Fibroblast of lung (primary cell): Measurements from ENCODE around the gene KCNJ4. TPM values are rescaled to one million over a fixed set of nuclear protein-coding genes. Genes with fewer than 3 reads are reported as not detected.

Experiments
- DNase-seq, 2 donors: peaks; one replicate each; pipeline versions ENCODE4 v3.0.0 to v3.0.0-alpha.2; 2010; ENCODE audit warnings: low read depth in 2 of 2
- H2AFZ ChIP-seq: 2 replicates; pipeline ENCODE4 v1.5.1; 2012; ENCODE audit warnings: low read length, control low read depth, inconsistent platforms
- H3K27ac ChIP-seq: 2 replicates; pipeline ENCODE4 v1.5.1; 2011; ENCODE audit warnings: low read length, control low read depth; ENCODE audit not compliant: insufficient read depth
- H3K27me3 ChIP-seq: 2 replicates; pipeline ENCODE4 v1.5.1; 2011; ENCODE audit warnings: mild to moderate bottlenecking, low read length; ENCODE audit not compliant: control insufficient read depth, insufficient read depth
- H3K36me3 ChIP-seq: 2 replicates; pipeline ENCODE4 v1.5.1; 2011; ENCODE audit warnings: low read length; ENCODE audit not compliant: control insufficient read depth, insufficient read depth
- H3K4me1 ChIP-seq: 2 replicates; pipeline ENCODE4 v1.5.1; 2011; ENCODE audit warnings: low read length; ENCODE audit not compliant: control insufficient read depth, insufficient read depth; ENCODE audit errors: extremely low read depth
- H3K4me2 ChIP-seq: 2 replicates; pipeline ENCODE4 v1.5.1; 2011; ENCODE audit warnings: low read length, control low read depth; ENCODE audit not compliant: insufficient read depth; ENCODE audit errors: extremely low read depth
- H3K4me3 ChIP-seq, 4 experiments: fragments of 200-600 bp in 1 of 4; sonication (generic) in 1 of 4; replicated peaks in 1 of 4; 2 replicates each; pipeline ENCODE4 v1.5.1; 2011 to 2016; ENCODE audit warnings: low read length in 4 of 4, low read depth in 3 of 4, mild to moderate bottlenecking in 3 of 4, control low read depth in 2 of 4, inconsistent platforms in 1 of 4, mixed read lengths in 1 of 4; ENCODE audit not compliant: insufficient read depth in 1 of 4; ENCODE audit errors: control extremely low read depth in 1 of 4
- H3K79me2 ChIP-seq: 2 replicates; pipeline ENCODE4 v1.5.1; 2012; ENCODE audit warnings: mild to moderate bottlenecking, low read length, inconsistent platforms; ENCODE audit not compliant: control insufficient read depth, insufficient read depth
- H3K9ac ChIP-seq: 2 replicates; pipeline ENCODE4 v1.5.1; 2011; ENCODE audit warnings: mild to moderate bottlenecking, low read length, control low read depth; ENCODE audit not compliant: insufficient read depth
- H3K9me3 ChIP-seq: 2 replicates; pipeline ENCODE4 v1.5.1; 2012; ENCODE audit warnings: low read depth, low read length; ENCODE audit not compliant: control insufficient read depth, insufficient read depth
- H4K20me1 ChIP-seq: 2 replicates; pipeline ENCODE4 v1.5.1; 2011; ENCODE audit warnings: low read length; ENCODE audit not compliant: control insufficient read depth, insufficient read depth; ENCODE audit errors: extremely low read depth
- CTCF ChIP-seq, 2 donors: IDR thresholded peaks in 1 of 2; conservative IDR thresholded peaks in 1 of 2; 1 replicate in 1 of 2; 2 replicates in 1 of 2; pipeline ENCODE4 v1.5.1; 2011 to 2012; ENCODE audit warnings: low read length in 2 of 2, control low read depth in 1 of 2, inconsistent platforms in 1 of 2, low read depth in 1 of 2, mild to moderate bottlenecking in 1 of 2
- EZH2 ChIP-seq: IDR thresholded peaks from 2 replicates; pipeline ENCODE4 v1.5.1; 2012; ENCODE audit warnings: low read length, control low read depth, mild to moderate bottlenecking; ENCODE audit errors: missing control alignments
- polyA plus RNA-seq, 2 donors: library from polyadenylated mRNA; depleted of rRNA in 1 of 2; stranded (reverse) in 1 of 2; unstranded in 1 of 2; fragments of >200 nt; gene quantifications; 2 replicates each; pipeline ENCODE4 v1.2.1, GENCODE V29; 2011 to 2012; ENCODE audit warnings: missing spikeins in 1 of 2
- total RNA-seq: library from RNA; depleted of rRNA; stranded (reverse); fragments of >200 nt; gene quantifications from 2 replicates; pipeline ENCODE4 v1.2.1, GENCODE V29; 2014

KCNJ4 gene
- total and polyA plus RNA-seq, 2 donors (not counting 1 experiment from before 2014, with no cell fraction given), result not detected

GRCh38 chr22:38467438-38467903 is 12.5 kb upstream of the KCNJ4 start:
- H3K79me2 ChIP-seq, result peaks cover 14% of the 10 kb centered on the region
- peaks cover 12% of the 10 kb centered on the region for H3K4me1 ChIP-seq
- H3K9ac ChIP-seq, result peak overlapping the region; percentile 82
- peaks cover 1% of the 10 kb centered on the region for H3K27me3 ChIP-seq
- TF ChIP-seq EZH2 (no peak), CTCF (conservative IDR thresholded peaks at IDR 0.05 in 1 of 2, IDR thresholded peaks at IDR 0.05 in 1 of 2; ENCODE audit: low read depth in 1 of 2, low read length in 2 of 2) (no peak)
- H3K27ac ChIP-seq, result peak overlapping the region; percentile 87
- no peaks in the 10 kb centered on the region for H3K36me3 ChIP-seq
- peak overlapping the region; percentile 79 for H3K4me2 ChIP-seq
- H4K20me1 ChIP-seq, result no peaks in the 10 kb centered on the region
- DNase-seq, result no peak
- peak overlapping the region; percentile 28 to 94 (median 58) for H3K4me3 ChIP-seq
- peak overlapping the region; percentile 68 for H2AFZ ChIP-seq
- H3K9me3 ChIP-seq, result no peaks in the 10 kb centered on the region

- no peak overlapping the region for H3K4me3 ChIP-seq
- no peaks in the 10 kb centered on the region for H3K9me3 ChIP-seq
- no peak overlapping the region for H3K27ac ChIP-seq
- no peak for DNase-seq
- peaks cover 4% of the 10 kb centered on the region for H3K27me3 ChIP-seq
- no peak for TF ChIP-seq EZH2
- no peak for TF ChIP-seq CTCF (conservative IDR thresholded peaks at IDR 0.05 in 1 of 2, IDR thresholded peaks at IDR 0.05 in 1 of 2; ENCODE audit: low read depth in 1 of 2, low read length in 2 of 2)
- peaks cover 14% of the 10 kb centered on the region for H3K79me2 ChIP-seq
- no peak overlapping the region for H3K9ac ChIP-seq
- no peak overlapping the region for H3K4me2 ChIP-seq
- peaks cover 12% of the 10 kb centered on the region for H3K4me1 ChIP-seq
- no peaks in the 10 kb centered on the region for H3K36me3 ChIP-seq
- H2AFZ ChIP-seq, result no peak overlapping the region
- no peaks in the 10 kb centered on the region for H4K20me1 ChIP-seq
Measured at GRCh38 chr22:38465673-38466490, 10.9 kb upstream of the KCNJ4 start.

GRCh38 chr22:38464992-38465672 is 10.1 kb upstream of the KCNJ4 start:
- no peaks in the 10 kb centered on the region for H3K36me3 ChIP-seq
- H2AFZ ChIP-seq, result no peak overlapping the region
- TF ChIP-seq EZH2, result no peak
- no peak for TF ChIP-seq CTCF (conservative IDR thresholded peaks at IDR 0.05 in 1 of 2, IDR thresholded peaks at IDR 0.05 in 1 of 2; ENCODE audit: low read depth in 1 of 2, low read length in 2 of 2)

More at GRCh38 chr22:38464992-38465672, 10.1 kb upstream of the KCNJ4 start:
- Histone ChIP-seq H3K4me1 (peaks cover 12% of the 10 kb centered on the region), H3K4me2 (no peak overlapping the region), H3K27me3 (peaks cover 8% of the 10 kb centered on the region), H4K20me1 (no peaks in the 10 kb centered on the region), H3K9ac (no peak overlapping the region), H3K9me3 (no peaks in the 10 kb centered on the region), H3K27ac (no peak overlapping the region), H3K4me3 (no peak overlapping the region), H3K79me2 (peaks cover 14% of the 10 kb centered on the region)
- no peak for DNase-seq
